ENCODE results near the gene PLPPR1. TPM values are rescaled to one million over a fixed set of nuclear protein-coding genes. Genes with fewer than 3 reads are reported as not detected.
"Not testable (repeated sequence)": the region's sequence is repeated elsewhere in the genome, so short reads cannot be mapped to it uniquely, and the experiment has no call there.

PLPPR1 gene
- total RNA-seq, 1 donor from 2014 or later, result 6.3 TPM

DNA sequence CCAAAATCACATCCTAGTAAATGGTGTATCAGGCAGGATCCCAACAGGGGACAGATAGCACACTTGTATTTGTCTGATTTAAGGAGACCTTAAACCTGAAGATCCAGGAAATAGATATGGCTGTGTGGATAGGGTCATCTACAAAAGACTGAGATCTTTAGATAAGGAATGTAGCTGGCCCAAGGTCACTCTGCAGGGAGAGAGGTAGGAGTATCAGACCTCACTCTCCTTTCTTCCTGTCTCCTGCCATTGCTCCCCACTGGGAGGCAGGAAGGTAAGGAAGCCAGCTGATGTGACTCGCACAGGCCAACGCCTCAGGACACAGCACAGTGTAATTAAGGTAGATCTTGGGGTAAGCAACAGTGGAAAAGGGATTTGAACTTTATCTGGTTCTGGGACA lies 85.8 kb downstream of the PLPPR1 start:
- no peaks in the 10 kb centered on the region for H3K9me3 ChIP-seq (ENCODE audit: control insufficient read depth in 3 of 3, low read length in 3 of 3)
- no peaks in the 10 kb centered on the region for H3K36me3 ChIP-seq (ENCODE audit: control insufficient read depth in 3 of 3, insufficient read depth in 3 of 3, low read length in 3 of 3)
- no peaks in the 10 kb centered on the region for H3K4me1 ChIP-seq (ENCODE audit: control insufficient read depth in 3 of 3, insufficient read depth in 3 of 3, low read length in 3 of 3)
- no peaks in the 10 kb centered on the region for H3K27me3 ChIP-seq (ENCODE audit: control insufficient read depth in 3 of 3, insufficient read depth in 3 of 3, low read length in 3 of 3)
- H3K4me3 ChIP-seq (ENCODE audit: low read length in 3 of 3), result no peak overlapping the region
- H3K9ac ChIP-seq (ENCODE audit: low read depth in 1 of 3, low read length in 3 of 3), result no peak overlapping the region
- H3K27ac ChIP-seq (ENCODE audit: low read depth, low read length), result no peak overlapping the region

DNA sequence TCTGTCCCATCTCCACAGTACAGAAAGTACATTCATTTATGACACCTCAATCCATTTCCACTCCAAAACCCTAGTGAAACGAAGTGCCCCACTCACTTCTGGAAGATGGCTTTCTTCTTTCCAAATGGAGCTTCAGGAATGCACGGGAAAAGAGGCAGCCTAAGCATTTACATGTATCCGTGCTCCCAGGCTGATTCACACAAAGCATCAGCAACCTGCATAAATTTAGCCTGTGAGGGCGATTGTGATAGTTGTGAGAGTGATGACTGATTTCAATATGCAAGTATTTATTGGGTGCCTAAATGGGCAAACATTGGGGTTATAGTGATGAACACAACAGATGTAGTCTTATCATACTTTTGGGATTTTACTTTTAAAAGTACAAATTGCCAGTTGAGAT lies 86.6 kb downstream of the PLPPR1 start:
- Histone ChIP-seq H3K27me3 (ENCODE audit: control insufficient read depth in 3 of 3, insufficient read depth in 3 of 3, low read length in 3 of 3) (no peaks in the 10 kb centered on the region), H3K9ac (ENCODE audit: low read depth in 1 of 3, low read length in 3 of 3) (no peak overlapping the region)

DNA sequence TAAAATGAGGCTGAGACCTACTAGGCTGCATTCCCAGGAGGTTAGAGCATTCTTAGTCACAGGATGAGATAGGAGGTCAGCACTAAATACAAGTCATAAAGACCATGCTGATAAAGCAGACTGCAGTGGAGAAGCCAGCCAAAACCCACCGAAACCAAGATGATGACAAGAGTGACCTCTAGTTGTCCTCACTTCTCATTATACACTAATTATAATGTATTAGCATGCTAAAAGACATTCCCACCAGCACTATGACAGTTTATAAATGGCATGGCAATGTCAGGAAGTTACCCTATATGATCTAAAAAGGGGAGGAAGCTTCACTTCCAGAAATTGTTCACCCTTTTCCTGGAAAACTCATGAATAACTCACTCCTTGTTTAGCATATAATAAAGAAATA lies 88.6 kb downstream of the PLPPR1 start:
- Histone ChIP-seq H3K36me3 (ENCODE audit: control insufficient read depth in 3 of 3, insufficient read depth in 3 of 3, low read length in 3 of 3) (no peaks in the 10 kb centered on the region), H3K4me1 (ENCODE audit: control insufficient read depth in 3 of 3, insufficient read depth in 3 of 3, low read length in 3 of 3) (no peaks in the 10 kb centered on the region), H3K27me3 (ENCODE audit: control insufficient read depth in 3 of 3, insufficient read depth in 3 of 3, low read length in 3 of 3) (no peaks in the 10 kb centered on the region), H3K4me3 (ENCODE audit: low read length in 3 of 3) (no peak overlapping the region), H3K27ac (ENCODE audit: low read depth, low read length) (no peak overlapping the region), H3K9me3 (ENCODE audit: control insufficient read depth in 3 of 3, low read length in 3 of 3) (no peaks in the 10 kb centered on the region), H3K9ac (ENCODE audit: low read depth in 1 of 3, low read length in 3 of 3) (no peak overlapping the region)

More for the DNA sequence above, 86.6 kb downstream of the PLPPR1 start:
- no peak overlapping the region for H3K4me3 ChIP-seq (ENCODE audit: low read length in 3 of 3)
- H3K36me3 ChIP-seq (ENCODE audit: control insufficient read depth in 3 of 3, insufficient read depth in 3 of 3, low read length in 3 of 3), result no peaks in the 10 kb centered on the region
- H3K9me3 ChIP-seq (ENCODE audit: control insufficient read depth in 3 of 3, low read length in 3 of 3), result no peaks in the 10 kb centered on the region
- no peak overlapping the region for H3K27ac ChIP-seq (ENCODE audit: low read depth, low read length)
- H3K4me1 ChIP-seq (ENCODE audit: control insufficient read depth in 3 of 3, insufficient read depth in 3 of 3, low read length in 3 of 3), result no peaks in the 10 kb centered on the region

DNA sequence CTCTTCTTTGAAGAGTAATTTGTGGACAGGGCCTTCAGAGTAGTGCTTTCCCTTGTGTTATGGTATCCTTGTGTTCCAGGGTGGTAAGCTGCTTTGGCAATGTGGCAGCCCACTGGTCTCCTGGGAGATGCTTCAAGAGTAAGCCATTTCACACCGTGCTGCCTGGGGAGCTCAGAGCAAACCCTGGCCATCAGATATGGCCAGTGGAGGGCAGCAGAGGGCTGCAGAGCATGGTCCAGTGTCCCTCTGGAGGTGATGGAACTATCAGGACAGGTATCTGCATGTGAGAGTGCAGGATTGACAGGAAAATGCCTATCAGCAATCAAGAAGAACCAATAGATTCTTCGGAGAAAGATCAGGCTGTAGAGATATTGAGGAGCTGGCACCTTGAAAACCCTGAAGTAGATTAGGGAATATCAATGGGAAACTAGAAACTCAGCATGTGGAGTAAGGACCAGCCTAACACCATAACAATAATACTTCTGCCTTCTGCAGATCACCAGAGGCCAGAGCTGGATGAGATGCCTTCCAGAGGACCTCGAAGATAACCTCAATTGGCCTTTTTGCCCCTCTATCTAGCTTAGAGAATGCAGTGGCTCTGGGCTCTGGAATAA lies 90.8 kb downstream of the PLPPR1 start:
- Histone ChIP-seq H3K4me3 (ENCODE audit: low read length in 3 of 3) (no peak overlapping the region), H3K27me3 (ENCODE audit: control insufficient read depth in 3 of 3, insufficient read depth in 3 of 3, low read length in 3 of 3) (no peaks in the 10 kb centered on the region), H3K27ac (ENCODE audit: low read depth, low read length) (no peak overlapping the region), H3K9ac (ENCODE audit: low read depth in 1 of 3, low read length in 3 of 3) (no peak overlapping the region), H3K4me1 (ENCODE audit: control insufficient read depth in 3 of 3, insufficient read depth in 3 of 3, low read length in 3 of 3) (no peaks in the 10 kb centered on the region), H3K9me3 (ENCODE audit: control insufficient read depth in 3 of 3, low read length in 3 of 3) (no peaks in the 10 kb centered on the region), H3K36me3 (ENCODE audit: control insufficient read depth in 3 of 3, insufficient read depth in 3 of 3, low read length in 3 of 3) (no peaks in the 10 kb centered on the region)

DNA sequence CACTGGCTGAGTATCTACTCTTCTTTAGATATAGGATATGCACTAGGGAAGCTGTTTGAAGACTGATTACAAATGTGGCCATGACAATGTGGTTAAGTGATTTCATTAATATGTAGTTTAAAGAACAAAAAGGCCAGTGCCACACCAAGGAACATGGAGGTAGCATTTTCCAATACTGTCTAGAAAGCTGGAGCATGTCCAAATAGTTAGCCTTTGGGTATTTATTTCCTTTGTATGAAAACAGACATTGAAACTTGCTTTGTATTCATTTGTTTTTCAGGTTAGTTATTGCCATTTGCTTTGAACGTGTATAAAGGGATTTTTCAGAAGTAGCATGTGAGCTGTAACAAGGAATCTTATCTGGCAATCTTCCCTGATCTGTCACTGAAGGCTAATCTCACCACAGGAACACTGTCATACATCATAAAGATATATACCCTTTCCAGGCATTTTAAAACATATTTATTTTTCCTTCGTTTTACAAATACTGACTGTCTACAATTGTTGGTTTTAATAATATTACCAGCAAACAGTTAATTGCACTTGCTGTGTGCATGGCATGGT lies 93.4 kb downstream of the PLPPR1 start:
- Histone ChIP-seq H3K27me3 (ENCODE audit: control insufficient read depth in 3 of 3, insufficient read depth in 3 of 3, low read length in 3 of 3) (no peaks in the 10 kb centered on the region), H3K9me3 (ENCODE audit: control insufficient read depth in 3 of 3, low read length in 3 of 3) (no peaks in the 10 kb centered on the region), H3K36me3 (ENCODE audit: control insufficient read depth in 3 of 3, insufficient read depth in 3 of 3, low read length in 3 of 3) (no peaks in the 10 kb centered on the region), H3K27ac (ENCODE audit: low read depth, low read length) (no peak overlapping the region), H3K9ac (ENCODE audit: low read depth in 1 of 3, low read length in 3 of 3) (no peak overlapping the region), H3K4me3 (ENCODE audit: low read length in 3 of 3) (no peak overlapping the region), H3K4me1 (ENCODE audit: control insufficient read depth in 3 of 3, insufficient read depth in 3 of 3, low read length in 3 of 3) (no peaks in the 10 kb centered on the region)

DNA sequence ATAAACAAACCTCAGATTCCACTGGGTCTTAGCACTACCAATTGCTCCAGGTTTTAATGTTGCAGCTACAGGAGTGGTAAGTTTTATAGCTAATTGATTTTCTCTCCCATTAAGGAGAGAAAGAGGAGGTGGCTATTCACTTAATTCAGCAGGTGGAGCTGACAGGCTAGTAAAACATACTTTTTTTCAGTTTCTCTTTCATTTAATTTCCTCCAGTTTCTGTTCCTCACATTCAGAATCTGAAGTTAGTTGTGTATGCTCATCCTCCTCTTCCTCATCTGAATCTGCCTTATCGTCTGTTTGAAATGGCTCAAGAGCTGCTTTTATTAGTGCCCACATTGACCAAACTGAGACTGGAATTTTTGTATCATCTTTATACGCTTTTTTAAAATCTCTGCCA lies 98.0 kb downstream of the PLPPR1 start:
- Histone ChIP-seq H3K9me3 (ENCODE audit: control insufficient read depth in 3 of 3, low read length in 3 of 3) (no peaks in the 10 kb centered on the region), H3K9ac (ENCODE audit: low read depth in 1 of 3, low read length in 3 of 3) (no peak overlapping the region), H3K36me3 (ENCODE audit: control insufficient read depth in 3 of 3, insufficient read depth in 3 of 3, low read length in 3 of 3) (no peaks in the 10 kb centered on the region), H3K4me3 (ENCODE audit: low read length in 3 of 3) (no peak overlapping the region), H3K27me3 (ENCODE audit: control insufficient read depth in 3 of 3, insufficient read depth in 3 of 3, low read length in 3 of 3) (no peaks in the 10 kb centered on the region), H3K27ac (ENCODE audit: low read depth, low read length) (no peak overlapping the region), H3K4me1 (ENCODE audit: control insufficient read depth in 3 of 3, insufficient read depth in 3 of 3, low read length in 3 of 3) (no peaks in the 10 kb centered on the region)

DNA sequence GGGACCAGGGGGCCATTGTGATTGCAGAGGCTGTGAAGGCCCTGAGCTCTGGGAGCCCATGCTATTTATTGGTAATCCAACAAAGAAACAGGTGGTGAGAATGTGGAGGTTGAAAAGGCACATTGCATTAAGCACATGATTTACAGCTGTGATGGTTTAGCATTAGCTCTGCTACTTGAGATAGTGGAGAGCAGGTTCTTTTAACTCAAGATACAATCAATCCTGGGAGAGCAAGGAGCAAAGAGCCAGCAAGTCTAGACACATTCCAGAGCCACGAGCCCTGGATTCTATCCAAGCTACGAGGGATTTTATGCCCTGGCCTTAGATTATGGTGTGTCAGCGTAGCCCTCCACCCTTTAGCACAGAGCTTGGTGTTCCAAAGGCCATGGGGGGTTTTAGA lies 98.8 kb downstream of the PLPPR1 start:
- H3K4me1 ChIP-seq (ENCODE audit: control insufficient read depth in 3 of 3, insufficient read depth in 3 of 3, low read length in 3 of 3); H3K4me3 ChIP-seq (ENCODE audit: low read length in 3 of 3); H3K27ac ChIP-seq (ENCODE audit: low read depth, low read length); H3K27me3 ChIP-seq (ENCODE audit: control insufficient read depth in 3 of 3, insufficient read depth in 3 of 3, low read length in 3 of 3); H3K9ac ChIP-seq (ENCODE audit: low read depth in 1 of 3, low read length in 3 of 3); H3K9me3 ChIP-seq (ENCODE audit: control insufficient read depth in 3 of 3, low read length in 3 of 3); H3K36me3 ChIP-seq (ENCODE audit: control insufficient read depth in 3 of 3, insufficient read depth in 3 of 3, low read length in 3 of 3): not testable (repeated sequence)

DNA sequence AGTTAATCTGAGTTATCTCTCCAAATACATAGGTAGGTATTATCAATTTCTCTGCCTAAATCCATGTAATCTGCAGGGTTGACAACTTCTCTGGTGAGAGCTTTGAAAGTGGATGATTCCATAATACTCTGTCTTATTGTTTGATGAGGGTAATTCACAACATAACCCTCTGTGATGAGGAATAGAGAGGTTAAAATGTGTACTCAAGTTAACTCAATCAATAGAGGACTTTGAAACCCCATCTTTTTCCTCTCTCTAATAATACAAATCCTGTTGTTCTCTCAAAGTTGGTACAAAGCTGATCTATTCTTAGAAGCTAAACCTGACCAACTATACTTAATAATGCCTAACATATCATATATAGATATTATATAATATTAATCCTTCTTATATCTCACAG lies 100.1 kb downstream of the PLPPR1 start:
- Histone ChIP-seq H3K4me3 (ENCODE audit: low read length in 3 of 3) (no peak overlapping the region), H3K4me1 (ENCODE audit: control insufficient read depth in 3 of 3, insufficient read depth in 3 of 3, low read length in 3 of 3) (no peaks in the 10 kb centered on the region), H3K9ac (ENCODE audit: low read depth in 1 of 3, low read length in 3 of 3) (no peak overlapping the region), H3K36me3 (ENCODE audit: control insufficient read depth in 3 of 3, insufficient read depth in 3 of 3, low read length in 3 of 3) (no peaks in the 10 kb centered on the region), H3K27ac (ENCODE audit: low read depth, low read length) (no peak overlapping the region), H3K9me3 (ENCODE audit: control insufficient read depth in 3 of 3, low read length in 3 of 3) (no peaks in the 10 kb centered on the region), H3K27me3 (ENCODE audit: control insufficient read depth in 3 of 3, insufficient read depth in 3 of 3, low read length in 3 of 3) (no peaks in the 10 kb centered on the region)

DNA sequence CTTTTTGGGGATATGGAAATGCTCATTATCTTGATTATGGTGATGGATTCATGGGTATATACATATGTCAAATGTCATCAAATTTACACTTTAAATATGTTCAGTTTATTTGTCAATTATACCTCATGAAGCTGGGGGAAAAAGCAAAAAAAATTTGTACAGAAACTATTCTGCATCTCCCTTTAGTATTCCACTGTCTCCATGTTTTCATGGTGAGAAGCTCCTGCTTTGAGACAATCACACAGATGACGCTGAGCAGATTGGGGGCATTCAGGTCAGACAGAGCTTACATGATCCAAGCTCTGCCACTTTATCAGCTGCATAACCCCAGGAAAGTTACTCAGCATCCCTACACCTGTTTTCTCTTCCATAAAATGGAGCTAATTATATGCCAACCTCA lies 101.5 kb downstream of the PLPPR1 start:
- Histone ChIP-seq H3K27ac (ENCODE audit: low read depth, low read length) (no peak overlapping the region), H3K4me1 (ENCODE audit: control insufficient read depth in 3 of 3, insufficient read depth in 3 of 3, low read length in 3 of 3) (no peaks in the 10 kb centered on the region), H3K27me3 (ENCODE audit: control insufficient read depth in 3 of 3, insufficient read depth in 3 of 3, low read length in 3 of 3) (no peaks in the 10 kb centered on the region), H3K4me3 (ENCODE audit: low read length in 3 of 3) (no peak overlapping the region), H3K9me3 (ENCODE audit: control insufficient read depth in 3 of 3, low read length in 3 of 3) (no peaks in the 10 kb centered on the region), H3K9ac (ENCODE audit: low read depth in 1 of 3, low read length in 3 of 3) (no peak overlapping the region), H3K36me3 (ENCODE audit: control insufficient read depth in 3 of 3, insufficient read depth in 3 of 3, low read length in 3 of 3) (no peaks in the 10 kb centered on the region)

DNA sequence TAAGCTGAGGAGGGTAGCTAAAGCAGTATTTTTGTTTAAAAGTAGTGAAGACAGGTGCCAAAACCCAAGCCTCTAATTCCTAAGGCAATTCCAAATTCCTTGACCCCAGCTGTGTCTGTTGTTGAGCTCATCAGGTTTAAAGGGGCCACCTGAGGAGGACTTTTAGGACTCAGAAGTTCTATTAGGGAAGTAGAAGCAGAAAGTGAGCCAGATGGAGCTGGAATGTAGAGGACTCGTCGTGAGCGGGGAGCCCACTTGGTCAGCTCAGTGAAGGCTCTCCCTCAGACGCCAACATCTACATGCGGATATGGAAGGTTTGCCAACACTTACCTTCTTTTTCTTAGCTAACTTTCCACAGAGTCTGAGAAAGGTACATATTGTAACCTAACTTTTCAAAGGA lies 102.8 kb downstream of the PLPPR1 start:
- Histone ChIP-seq H3K27me3 (ENCODE audit: control insufficient read depth in 3 of 3, insufficient read depth in 3 of 3, low read length in 3 of 3) (no peaks in the 10 kb centered on the region), H3K27ac (ENCODE audit: low read depth, low read length) (no peak overlapping the region), H3K4me1 (ENCODE audit: control insufficient read depth in 3 of 3, insufficient read depth in 3 of 3, low read length in 3 of 3) (no peaks in the 10 kb centered on the region), H3K36me3 (ENCODE audit: control insufficient read depth in 3 of 3, insufficient read depth in 3 of 3, low read length in 3 of 3) (no peaks in the 10 kb centered on the region), H3K4me3 (ENCODE audit: low read length in 3 of 3) (no peak overlapping the region), H3K9ac (ENCODE audit: low read depth in 1 of 3, low read length in 3 of 3) (no peak overlapping the region), H3K9me3 (ENCODE audit: control insufficient read depth in 3 of 3, low read length in 3 of 3) (no peaks in the 10 kb centered on the region)
